Cerebellar cortex (tissue), 1 donor: Measurements from ENCODE around the gene ZBTB46.
A peak's percentile ranks its signal among the peaks of the same experiment; 100 is the strongest.

Experiments used
- DNase-seq: peaks from one replicate; pipeline ENCODE4 v3.0.0-alpha.2; 2015; ENCODE audit warnings: low spot score

The ZBTB46 gene

GRCh38 chr20:63837479-63837878 lies 6.4 kb upstream of the ZBTB46 start:
- no peak for DNase-seq

GRCh38 chr20:63836458-63837344 lies 5.6 kb upstream of the ZBTB46 start:
- peak; percentile 74 for DNase-seq

GRCh38 chr20:63835021-63835858 lies 4.2 kb upstream of the ZBTB46 start:
- DNase-seq, result peak; percentile 99

GRCh38 chr20:63834491-63834880 lies 3.4 kb upstream of the ZBTB46 start:
- DNase-seq, result peak; percentile 65

GRCh38 chr20:63833776-63834490 lies 2.9 kb upstream of the ZBTB46 start:
- no peak for DNase-seq

- DNase-seq, result no peak
Measured at GRCh38 chr20:63831993-63832686, 1.1 kb upstream of the ZBTB46 start.

- DNase-seq, result no peak
Measured at GRCh38 chr20:63831646-63831992, 555 bp upstream of the ZBTB46 start.

GRCh38 chr20:63829945-63830835 lies 874 bp downstream of the ZBTB46 start:
- DNase-seq, result peak; percentile 67

GRCh38 chr20:63829603-63829944 lies 1.5 kb downstream of the ZBTB46 start:
- no peak for DNase-seq

- DNase-seq, result no peak
Measured at GRCh38 chr20:63828951-63829350, 2.1 kb downstream of the ZBTB46 start.

- no peak for DNase-seq
Measured at GRCh38 chr20:63828545-63828944, 2.5 kb downstream of the ZBTB46 start.

- DNase-seq, result no peak
Measured at GRCh38 chr20:63828124-63828523, 2.9 kb downstream of the ZBTB46 start.

- peak; percentile 52 for DNase-seq
Measured at GRCh38 chr20:63826753-63827152, 4.3 kb downstream of the ZBTB46 start.

- DNase-seq, result no peak
Measured at GRCh38 chr20:63825331-63826118, 5.5 kb downstream of the ZBTB46 start.

GRCh38 chr20:63823691-63824311 lies 7.3 kb downstream of the ZBTB46 start:
- DNase-seq, result no peak

GRCh38 chr20:63822276-63822696 lies 8.8 kb downstream of the ZBTB46 start:
- DNase-seq, result peak; percentile 70

GRCh38 chr20:63821811-63822210 lies 9.3 kb downstream of the ZBTB46 start:
- no peak for DNase-seq

- DNase-seq, result peak; percentile 50
Measured at GRCh38 chr20:63819224-63819921, 11.7 kb downstream of the ZBTB46 start.
